Adrenal gland (tissue), 12 donors: ENCODE data around the gene EFR3B. TPM values are rescaled to one million over a fixed set of nuclear protein-coding genes. Genes with fewer than 3 reads are reported as not detected.

Experiments used
- DNase-seq, 7 donors: peaks; one replicate each; pipeline ENCODE4 v3.0.0-alpha.2; 2019 to 2020
- H3K27ac ChIP-seq, 5 donors: fragments of 200-600 bp; sonication (generic) in 4 of 5; 1 replicate in 3 of 5; 2 replicates in 2 of 5; pipeline versions ENCODE4 v1.5.1 to v1.8.0; 2016 to 2020; ENCODE audit warnings: mild to moderate bottlenecking in 1 of 5
- H3K27me3 ChIP-seq: fragments of 200-600 bp; 2 replicates; pipeline ENCODE4 v1.8.0; 2021
- H3K36me3 ChIP-seq, 2 donors: fragments of 200-600 bp; replicated peaks in 1 of 2; 1 replicate in 1 of 2; 2 replicates in 1 of 2; pipeline versions ENCODE4 v1.5.1 to v1.8.0; 2018 to 2022
- H3K4me1 ChIP-seq, 2 donors: fragments of 200-600 bp; replicated peaks in 1 of 2; 1 replicate in 1 of 2; 2 replicates in 1 of 2; pipeline versions ENCODE4 v1.5.1 to v1.8.0; 2018 to 2021
- H3K4me3 ChIP-seq, 4 donors: fragments of 200-600 bp; sonication (generic) in 3 of 4; one replicate each; pipeline ENCODE4 v1.5.1; 2016 to 2018
- H3K9me3 ChIP-seq, 3 donors: fragments of 200-600 bp; sonication (generic) in 1 of 3; replicated peaks in 1 of 3; 1 replicate in 2 of 3; 2 replicates in 1 of 3; pipeline versions ENCODE4 v1.5.1 to v1.8.0; 2016 to 2021
- POLR2A ChIP-seq, 2 donors: fragments of 450-650 bp; IDR thresholded peaks; one replicate each; pipeline ENCODE4 v1.6.1; 2017; ENCODE audit warnings: antibody characterized with exemption in 2 of 2, mild to moderate bottlenecking in 2 of 2, moderate library complexity in 1 of 2
- WGBS, 4 donors: extraction: QIAGEN DNeasy Blood & Tissue Kit in 2 of 4; methylation state at CpG; one replicate each; pipeline versions ENCODE4 v1.1.5 to v1.1.7; 2013 to 2017; 5-methylcytosine and 5-hydroxymethylcytosine counted together
- intact Hi-C, 2 donors: fragments of 100-400 bp; cut with DNase I; formaldehyde crosslinking; loops; one replicate each; pipeline versions ENCODE4 v1.14.1 to v1.15.0; 2022 to 2023
- polyA plus RNA-seq, 3 donors: library from polyadenylated mRNA; stranded (reverse); fragments of 200-250 nt in 2 of 3; fragments of 350-450 nt in 1 of 3; fragmentation: Illumina TruSeq in 1 of 3; extraction: RNeasy Lipid Tissue Mini Kit (QIAGEN cat#74804) in 1 of 3; gene quantifications; one replicate each; pipeline ENCODE4 v1.2.3, GENCODE V29; 2013 to 2014
- total RNA-seq, 9 donors: library from RNA; depleted of rRNA in 4 of 9; stranded (reverse); fragments of >200 nt in 4 of 9; fragments of 120-200 nt in 1 of 9; fragmentation: NEBNext Ultra II Directional in 1 of 9; extraction: Animal tissue kit (Norgen Biotek cat#: 25700) in 1 of 9; gene quantifications; one replicate each; pipeline versions ENCODE4 v1.1.0 to v1.2.4, GENCODE V29; 2013 to 2023
- TF ChIP-seq, protein P1 (sequence below), 6 experiments: fragments of 450-650 bp in 4 of 6; fragments of 200-600 bp in 2 of 6; sonication (generic) in 1 of 6; IDR thresholded peaks; 1 replicate in 5 of 6; 2 replicates in 1 of 6; pipeline versions ENCODE4 v1.5.1 to v1.8.0; 2016 to 2021; ENCODE audit warnings: antibody characterized with exemption in 6 of 6, mild to moderate bottlenecking in 2 of 6, moderate library complexity in 1 of 6
- donor health status: healthy with polysubstance abuse.
- donor health status: Bipolar disorder and iron deficiency.
- donor health status: DM: yes; HTN: yes; CAD: no.
- donor health status: DM: no; HTN: no; CAD: no.
- donor health status: DM: no; HTN: no; CAD: no.
- donor health status: DM: yes; HTN: yes; CAD: no.

EFR3B gene
- total and polyA plus RNA-seq, 12 donors: 0.84 to 18.5 (median 2.4) TPM

DNA sequence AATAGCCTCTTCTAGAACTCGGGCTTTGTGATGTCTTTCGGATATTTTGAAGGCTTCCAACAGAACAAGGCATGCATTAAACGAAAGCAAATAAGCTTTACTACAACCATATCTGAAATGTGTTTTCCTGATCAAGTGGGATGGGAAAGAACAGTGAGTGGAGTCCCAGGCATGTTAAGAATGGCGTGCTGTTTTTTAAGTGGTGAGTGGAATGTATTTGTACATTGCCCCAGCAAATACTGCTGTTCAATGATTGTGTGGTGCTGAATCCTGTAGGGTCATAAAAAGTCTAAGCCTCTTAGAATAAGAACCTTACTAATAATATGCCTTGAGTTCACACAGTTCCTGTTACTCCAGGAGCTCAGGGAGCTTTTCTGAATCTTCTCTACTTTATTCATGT, 74.0 kb downstream of the EFR3B start:
- no peak for DNase-seq
- H3K4me3 ChIP-seq: no peak overlapping the region
- no peaks in the 10 kb centered on the region for H3K27me3 ChIP-seq
- 90 to 93% (median 92%) methylated on average over 4 of the region's 4 CpGs for WGBS, 4 donors
- intact Hi-C loops: no loop called here
- no peaks in the 10 kb centered on the region for H3K4me1 ChIP-seq
- TF ChIP-seq, protein P1, sequence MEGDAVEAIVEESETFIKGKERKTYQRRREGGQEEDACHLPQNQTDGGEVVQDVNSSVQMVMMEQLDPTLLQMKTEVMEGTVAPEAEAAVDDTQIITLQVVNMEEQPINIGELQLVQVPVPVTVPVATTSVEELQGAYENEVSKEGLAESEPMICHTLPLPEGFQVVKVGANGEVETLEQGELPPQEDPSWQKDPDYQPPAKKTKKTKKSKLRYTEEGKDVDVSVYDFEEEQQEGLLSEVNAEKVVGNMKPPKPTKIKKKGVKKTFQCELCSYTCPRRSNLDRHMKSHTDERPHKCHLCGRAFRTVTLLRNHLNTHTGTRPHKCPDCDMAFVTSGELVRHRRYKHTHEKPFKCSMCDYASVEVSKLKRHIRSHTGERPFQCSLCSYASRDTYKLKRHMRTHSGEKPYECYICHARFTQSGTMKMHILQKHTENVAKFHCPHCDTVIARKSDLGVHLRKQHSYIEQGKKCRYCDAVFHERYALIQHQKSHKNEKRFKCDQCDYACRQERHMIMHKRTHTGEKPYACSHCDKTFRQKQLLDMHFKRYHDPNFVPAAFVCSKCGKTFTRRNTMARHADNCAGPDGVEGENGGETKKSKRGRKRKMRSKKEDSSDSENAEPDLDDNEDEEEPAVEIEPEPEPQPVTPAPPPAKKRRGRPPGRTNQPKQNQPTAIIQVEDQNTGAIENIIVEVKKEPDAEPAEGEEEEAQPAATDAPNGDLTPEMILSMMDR (IDR thresholded peaks at IDR 0.05): no peak
- no peak for TF ChIP-seq POLR2A (IDR thresholded peaks at IDR 0.05)
- H3K27ac ChIP-seq: no peak overlapping the region
- no peaks in the 10 kb centered on the region for H3K36me3 ChIP-seq
- H3K9me3 ChIP-seq: no peaks in the 10 kb centered on the region

DNA sequence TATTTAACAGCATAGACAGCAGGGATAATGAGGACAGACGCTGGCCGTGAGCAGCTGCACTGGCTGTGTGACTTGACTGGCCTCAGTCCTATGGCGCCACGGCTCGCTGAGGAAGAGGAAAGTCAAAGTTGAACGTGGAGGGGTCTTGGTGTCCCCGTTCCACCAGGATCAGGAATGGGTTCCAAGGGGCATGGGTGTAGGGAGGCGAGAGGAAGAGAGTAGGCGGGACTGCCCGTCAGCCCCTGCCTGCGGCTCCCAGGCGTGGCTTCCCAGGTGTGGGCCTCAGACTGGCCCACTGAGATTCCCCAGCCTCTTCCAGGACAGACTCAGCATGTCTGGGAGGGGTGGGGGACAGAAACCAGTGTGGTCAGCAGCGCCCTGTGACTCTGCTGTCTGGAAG, 75.1 kb downstream of the EFR3B start:
- intact Hi-C loops: no loop called here
- DNase-seq: no peak
- TF ChIP-seq, protein P1 (IDR thresholded peaks at IDR 0.05): no peak
- no peak for TF ChIP-seq POLR2A (IDR thresholded peaks at IDR 0.05)
- Histone ChIP-seq H3K27ac (no peak overlapping the region), H3K4me1 (no peaks in the 10 kb centered on the region), H3K27me3 (no peaks in the 10 kb centered on the region), H3K36me3 (no peaks in the 10 kb centered on the region), H3K9me3 (no peaks in the 10 kb centered on the region), H3K4me3 (no peak overlapping the region)
- WGBS, 4 donors: 89 to 96% (median 93%) methylated on average over 9 to 13 of the region's 13 CpGs

DNA sequence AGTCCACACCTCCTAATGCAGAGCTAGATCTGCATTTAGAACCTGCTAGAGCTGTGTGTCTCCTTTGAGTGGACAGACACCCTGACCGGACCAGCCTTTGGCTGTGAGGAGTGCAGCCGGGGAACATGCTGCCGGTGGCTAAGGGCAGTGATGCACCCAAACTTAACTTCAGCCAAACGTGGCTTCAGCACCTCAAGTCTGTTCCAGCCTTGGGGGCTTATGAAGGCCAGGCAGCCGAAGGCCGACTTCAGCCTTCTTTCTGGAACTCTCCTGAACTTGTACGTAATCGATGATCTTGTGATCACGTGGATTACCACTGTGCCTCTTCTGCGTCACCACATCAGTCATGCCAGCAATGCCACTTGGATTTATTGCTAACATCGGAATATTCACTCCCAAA, 77.4 kb downstream of the EFR3B start:
- Histone ChIP-seq H3K9me3 (no peaks in the 10 kb centered on the region), H3K36me3 (no peaks in the 10 kb centered on the region), H3K4me1 (no peaks in the 10 kb centered on the region), H3K27me3 (no peaks in the 10 kb centered on the region), H3K27ac (no peak overlapping the region), H3K4me3 (no peak overlapping the region)
- WGBS, 4 donors: 75 to 82% (median 77%) methylated on average over 9 to 11 of the region's 11 CpGs
- intact Hi-C loops: no loop called here
- peak in 2 of 7 donors; percentile 29 to 38 for DNase-seq
- TF ChIP-seq, protein P1 (IDR thresholded peaks at IDR 0.05): no peak
- no peak for TF ChIP-seq POLR2A (IDR thresholded peaks at IDR 0.05)

DNA sequence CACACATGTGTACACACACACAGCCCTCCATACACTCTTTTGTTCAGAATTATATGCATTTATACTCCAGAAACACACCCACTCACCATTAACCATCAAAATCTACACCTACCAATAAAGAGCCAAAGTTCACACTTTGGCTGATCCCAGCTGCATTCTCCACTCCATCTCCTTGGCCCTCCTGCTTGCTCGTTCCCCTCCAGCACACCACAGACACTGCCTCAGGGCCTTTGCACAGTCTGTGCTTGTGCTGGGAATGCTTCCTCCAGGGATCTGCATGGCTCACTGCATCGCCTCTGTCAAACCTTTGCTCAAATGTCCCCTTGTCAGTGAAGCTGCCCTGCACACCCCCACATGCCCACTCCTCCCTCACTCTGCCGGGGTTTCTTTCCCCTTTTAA, 80.5 kb downstream of the EFR3B start:
- WGBS, 4 donors: 94 to 99% (median 96%) methylated on average over 3 of the region's 3 CpGs
- H3K27me3 ChIP-seq: no peaks in the 10 kb centered on the region

More for the DNA sequence above, 80.5 kb downstream of the EFR3B start:
- no peak for DNase-seq
- Histone ChIP-seq H3K9me3 (no peaks in the 10 kb centered on the region), H3K27ac (no peak overlapping the region), H3K36me3 (no peaks in the 10 kb centered on the region), H3K4me3 (no peak overlapping the region), H3K4me1 (no peaks in the 10 kb centered on the region)
- no peak for TF ChIP-seq POLR2A (IDR thresholded peaks at IDR 0.05)
- TF ChIP-seq, protein P1 (IDR thresholded peaks at IDR 0.05): no peak
- intact Hi-C loops: no loop called here
